ENCODE measurements around the gene LGSN. TPM values are rescaled to one million over a fixed set of nuclear protein-coding genes. Genes with fewer than 3 reads are reported as not detected.
"Not testable (repeated sequence)": the region's sequence is repeated elsewhere in the genome, so short reads cannot be mapped to it uniquely, and the experiment has no call there.

Gene LGSN
- total and polyA plus RNA-seq, 2 donors (not counting 3 experiments of a cell fraction or from before 2014, with no cell fraction given), result not detected

GRCh38 chr6:63227928-63228894 is 91.6 kb downstream of the LGSN start:
- BruUV-seq (replicated peaks); H3K27ac ChIP-seq (ENCODE audit: insufficient read depth, low read depth, low read length); H2AFZ ChIP-seq (ENCODE audit: low read depth, low read length); dilution Hi-C loops (cut with MboI; ENCODE audit: extremely low pct_ligation_motif_present, low sequenced_read_pairs); CTCF ChIA-PET; H3K9me3 ChIP-seq (replicated peaks; ENCODE audit: control insufficient read depth, insufficient read depth, low read length); H4K20me1 ChIP-seq (replicated peaks; ENCODE audit: control insufficient read depth, extremely low read depth, insufficient read depth, low read length); H3K36me3 ChIP-seq (ENCODE audit: control insufficient read depth in 2 of 2, extremely low read depth in 1 of 2, insufficient read depth in 2 of 2, low read length in 2 of 2); H3K4me1 ChIP-seq (ENCODE audit: control insufficient read depth, extremely low read depth, insufficient read depth, low read length); H3K4me3 ChIP-seq (replicated peaks in 1 of 3; ENCODE audit: insufficient read depth in 1 of 3, low read depth in 1 of 3, low read length in 3 of 3); FAIRE-seq; POLR2A ChIA-PET; H3K9ac ChIP-seq (replicated peaks; ENCODE audit: extremely low read depth, insufficient read depth, low read length); H3K27me3 ChIP-seq (ENCODE audit: control insufficient read depth in 2 of 2, insufficient read depth in 2 of 2, low read length in 2 of 2); intact Hi-C loops (cut with micrococcal nuclease); DNase-seq (ENCODE audit: low read depth, low spot score); H3K4me2 ChIP-seq (ENCODE audit: insufficient read depth, low read length); H3K9me1 ChIP-seq (replicated peaks; ENCODE audit: control insufficient read depth, extremely low read depth, insufficient read depth, low read length); H3K79me2 ChIP-seq (ENCODE audit: control insufficient read depth, insufficient read depth, low read length): not testable (repeated sequence)

GRCh38 chr6:63225987-63226386 is 93.8 kb downstream of the LGSN start:
- H3K9me3 ChIP-seq (replicated peaks; ENCODE audit: control insufficient read depth, insufficient read depth, low read length); CTCF ChIA-PET; intact Hi-C loops (cut with micrococcal nuclease); H3K4me3 ChIP-seq (replicated peaks in 1 of 3; ENCODE audit: insufficient read depth in 1 of 3, low read depth in 1 of 3, low read length in 3 of 3); BruUV-seq (replicated peaks); H4K20me1 ChIP-seq (replicated peaks; ENCODE audit: control insufficient read depth, extremely low read depth, insufficient read depth, low read length); H3K27ac ChIP-seq (ENCODE audit: insufficient read depth, low read depth, low read length); FAIRE-seq; H3K27me3 ChIP-seq (ENCODE audit: control insufficient read depth in 2 of 2, insufficient read depth in 2 of 2, low read length in 2 of 2); H3K79me2 ChIP-seq (ENCODE audit: control insufficient read depth, insufficient read depth, low read length); H3K9me1 ChIP-seq (replicated peaks; ENCODE audit: control insufficient read depth, extremely low read depth, insufficient read depth, low read length); H3K4me1 ChIP-seq (ENCODE audit: control insufficient read depth, extremely low read depth, insufficient read depth, low read length); H2AFZ ChIP-seq (ENCODE audit: low read depth, low read length); H3K36me3 ChIP-seq (ENCODE audit: control insufficient read depth in 2 of 2, extremely low read depth in 1 of 2, insufficient read depth in 2 of 2, low read length in 2 of 2); dilution Hi-C loops (cut with MboI; ENCODE audit: extremely low pct_ligation_motif_present, low sequenced_read_pairs); H3K4me2 ChIP-seq (ENCODE audit: insufficient read depth, low read length); H3K9ac ChIP-seq (replicated peaks; ENCODE audit: extremely low read depth, insufficient read depth, low read length); POLR2A ChIA-PET; DNase-seq (ENCODE audit: low read depth, low spot score): not testable (repeated sequence)

Small RNA genes within 50 kb of the gene (small RNA-seq; reads per million reads assigned to genes)
- not detected for gene SPTLC1P3 (ENCODE audit: insufficient read depth, insufficient read length, low read depth, low replicate concordance)

Other genes with a start within 250 kb of the LGSN start
- gene FKBP1C, start 108.5 kb downstream of the LGSN start, total RNA-seq, result 4.8 and 7.7 TPM in 2 replicates
- gene FKBP1C, start 108.5 kb downstream of the LGSN start, polyA plus RNA-seq, result 1.7 and 2.0 TPM in 2 replicates